ENCODE measurements around the gene ZDHHC1.
A peak's percentile ranks its signal among the peaks of the same experiment; 100 is the strongest.
"Not testable (repeated sequence)": the region's sequence is repeated elsewhere in the genome, so short reads cannot be mapped to it uniquely, and the experiment has no call there.

ZDHHC1 gene

GRCh38 chr16:67361038-67361437, 55.2 kb downstream of the ZDHHC1 start:
- no peak overlapping the region for H3K4me3 ChIP-seq (ENCODE audit: low read depth, low read length)
- TF ChIP-seq, protein P1, sequence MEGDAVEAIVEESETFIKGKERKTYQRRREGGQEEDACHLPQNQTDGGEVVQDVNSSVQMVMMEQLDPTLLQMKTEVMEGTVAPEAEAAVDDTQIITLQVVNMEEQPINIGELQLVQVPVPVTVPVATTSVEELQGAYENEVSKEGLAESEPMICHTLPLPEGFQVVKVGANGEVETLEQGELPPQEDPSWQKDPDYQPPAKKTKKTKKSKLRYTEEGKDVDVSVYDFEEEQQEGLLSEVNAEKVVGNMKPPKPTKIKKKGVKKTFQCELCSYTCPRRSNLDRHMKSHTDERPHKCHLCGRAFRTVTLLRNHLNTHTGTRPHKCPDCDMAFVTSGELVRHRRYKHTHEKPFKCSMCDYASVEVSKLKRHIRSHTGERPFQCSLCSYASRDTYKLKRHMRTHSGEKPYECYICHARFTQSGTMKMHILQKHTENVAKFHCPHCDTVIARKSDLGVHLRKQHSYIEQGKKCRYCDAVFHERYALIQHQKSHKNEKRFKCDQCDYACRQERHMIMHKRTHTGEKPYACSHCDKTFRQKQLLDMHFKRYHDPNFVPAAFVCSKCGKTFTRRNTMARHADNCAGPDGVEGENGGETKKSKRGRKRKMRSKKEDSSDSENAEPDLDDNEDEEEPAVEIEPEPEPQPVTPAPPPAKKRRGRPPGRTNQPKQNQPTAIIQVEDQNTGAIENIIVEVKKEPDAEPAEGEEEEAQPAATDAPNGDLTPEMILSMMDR (IDR thresholded peaks at IDR 0.05; ENCODE audit: insufficient read depth, low read depth, low read length, missing control alignments), result no peak
- no peak for DNase-seq (ENCODE audit: low read depth)

DNA sequence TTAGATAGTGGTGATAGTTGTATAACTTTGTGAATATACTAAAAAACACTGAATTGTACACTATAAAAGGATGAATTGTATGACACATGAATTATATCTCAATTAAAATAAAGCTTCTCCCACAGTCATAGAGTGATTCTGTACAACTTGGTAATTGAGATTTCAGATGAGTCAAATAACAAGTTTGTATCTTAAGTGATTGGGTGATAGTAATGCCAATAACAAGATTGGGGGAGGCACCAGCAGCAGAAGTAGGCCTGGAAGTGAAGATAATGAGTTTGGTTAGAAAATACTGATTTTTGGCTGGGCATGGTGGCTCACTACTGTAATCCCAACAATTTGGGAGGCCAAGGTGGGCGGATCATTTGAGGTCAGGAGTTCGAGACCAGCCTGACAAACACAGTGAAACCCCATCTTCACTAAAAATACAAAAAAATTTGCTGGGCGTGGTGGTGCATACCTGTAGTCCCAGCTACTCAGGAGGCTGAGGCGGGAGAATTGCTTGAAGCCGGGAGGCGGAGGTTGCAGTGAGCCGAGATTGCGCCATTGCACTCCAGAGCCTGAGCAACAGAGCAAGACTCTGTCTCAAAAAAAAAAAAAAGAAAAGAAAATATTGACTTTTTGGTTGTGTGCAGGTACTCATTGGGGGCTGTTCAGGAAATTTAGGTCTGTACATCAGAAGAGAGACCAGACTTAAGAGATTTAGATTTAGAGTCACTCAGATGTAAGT, 56.6 kb downstream of the ZDHHC1 start:
- not testable (repeated sequence) for DNase-seq (ENCODE audit: low read depth); H3K4me3 ChIP-seq (ENCODE audit: low read depth, low read length)

DNA sequence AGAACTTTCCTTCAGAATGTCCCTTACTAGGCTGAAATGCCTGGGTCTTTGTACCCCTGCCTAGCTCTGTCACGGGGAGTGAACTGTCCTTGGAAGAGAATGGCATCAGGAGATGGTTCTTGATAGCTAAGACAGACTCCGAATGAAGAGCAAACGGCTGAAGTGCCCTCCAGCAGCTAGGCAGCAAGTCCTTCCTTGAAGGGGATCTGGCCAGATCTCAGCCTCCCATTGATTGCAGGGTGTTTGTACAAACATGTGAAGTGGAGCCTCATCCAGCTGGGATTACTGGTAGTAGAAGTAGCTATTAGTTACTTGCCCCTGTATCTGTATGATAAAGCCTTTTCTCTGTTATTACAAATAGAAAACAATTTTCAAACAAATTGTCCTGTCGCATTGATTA, 58.7 kb downstream of the ZDHHC1 start:
- TF ChIP-seq, protein P1 (IDR thresholded peaks at IDR 0.05; ENCODE audit: insufficient read depth, low read depth, low read length, missing control alignments), result no peak
- DNase-seq (ENCODE audit: low read depth), result no peak
- H3K4me3 ChIP-seq (ENCODE audit: low read depth, low read length), result no peak overlapping the region

GRCh38 chr16:67356396-67356795, 59.9 kb downstream of the ZDHHC1 start:
- no peak overlapping the region for H3K4me3 ChIP-seq (ENCODE audit: low read depth, low read length)
- no peak for DNase-seq (ENCODE audit: low read depth)
- TF ChIP-seq, protein P1 (IDR thresholded peaks at IDR 0.05; ENCODE audit: insufficient read depth, low read depth, low read length, missing control alignments), result no peak

GRCh38 chr16:67352463-67352862, 63.8 kb downstream of the ZDHHC1 start:
- not testable (repeated sequence) for DNase-seq (ENCODE audit: low read depth); H3K4me3 ChIP-seq (ENCODE audit: low read depth, low read length)

- TF ChIP-seq, protein P1 (IDR thresholded peaks at IDR 0.05; ENCODE audit: insufficient read depth, low read depth, low read length, missing control alignments), result no peak
- no peak for DNase-seq (ENCODE audit: low read depth)
- no peak overlapping the region for H3K4me3 ChIP-seq (ENCODE audit: low read depth, low read length)
Observed at GRCh38 chr16:67350324-67350723, 66.0 kb downstream of the ZDHHC1 start.

- TF ChIP-seq, protein P1 (IDR thresholded peaks at IDR 0.05; ENCODE audit: insufficient read depth, low read depth, low read length, missing control alignments), result peak; percentile 32
- peak; percentile 24 for DNase-seq (ENCODE audit: low read depth)
- H3K4me3 ChIP-seq (ENCODE audit: low read depth, low read length), result no peak overlapping the region
Observed at GRCh38 chr16:67349172-67349571, 67.1 kb downstream of the ZDHHC1 start.

GRCh38 chr16:67346341-67346740, 69.9 kb downstream of the ZDHHC1 start:
- no peak for DNase-seq (ENCODE audit: low read depth)
- TF ChIP-seq, protein P1 (IDR thresholded peaks at IDR 0.05; ENCODE audit: insufficient read depth, low read depth, low read length, missing control alignments), result no peak
- no peak overlapping the region for H3K4me3 ChIP-seq (ENCODE audit: low read depth, low read length)

Data from GM12865 (cell line).